AG04450 (cell line): Measurements from ENCODE around the gene INPP5J. TPM values are rescaled to one million over a fixed set of nuclear protein-coding genes. Genes with fewer than 3 reads are reported as not detected.

Experiments used
- CTCF ChIA-PET: fragments of 300-600, 350-600 bp; formaldehyde crosslinking; extraction: SDS; loops from one replicate; lab custom pipeline; 2022; ENCODE audit warnings: antibody characterized with exemption, inconsistent platforms; lab: Charles Lee
- POLR2A ChIA-PET: fragments of 350-600 bp; formaldehyde crosslinking; extraction: SDS; loops from one replicate; lab custom pipeline; 2021; ENCODE audit warnings: antibody characterized with exemption, inconsistent platforms; lab: Yijun Ruan, JAX
- DNase-seq: peaks from one replicate; pipeline ENCODE4 v3.0.0-alpha.2; 2011; ENCODE audit warnings: low read depth, low spot score
- H3K27ac ChIP-seq: one replicate; pipeline ENCODE4 v1.5.1; 2012; ENCODE audit warnings: low read depth, low read length, control low read depth
- H3K27me3 ChIP-seq: one replicate; pipeline ENCODE4 v1.6.0; 2012; ENCODE audit warnings: low read length; ENCODE audit not compliant: control insufficient read depth, insufficient read depth
- H3K4me3 ChIP-seq: 2 replicates; pipeline ENCODE4 v1.5.1; 2011; ENCODE audit warnings: mild to moderate bottlenecking, low read depth, low read length, control low read depth
- H3K9me3 ChIP-seq: 2 replicates; pipeline ENCODE4 v1.5.1; 2012; ENCODE audit warnings: low read length; ENCODE audit not compliant: control insufficient read depth, insufficient read depth
- polyA plus RNA-seq: library from polyadenylated mRNA; depleted of rRNA; stranded (reverse); fragments of >200 nt; gene quantifications from 2 replicates; pipeline ENCODE4 v1.2.3, GENCODE V29; 2011
- TF ChIP-seq, protein P1 (sequence below): IDR thresholded peaks from 2 replicates; pipeline ENCODE4 v1.5.1; 2011; ENCODE audit warnings: low read depth, low read length, control low read depth, inconsistent platforms

INPP5J gene
- polyA plus RNA-seq, 1 experiment, result 0.91 TPM

DNA sequence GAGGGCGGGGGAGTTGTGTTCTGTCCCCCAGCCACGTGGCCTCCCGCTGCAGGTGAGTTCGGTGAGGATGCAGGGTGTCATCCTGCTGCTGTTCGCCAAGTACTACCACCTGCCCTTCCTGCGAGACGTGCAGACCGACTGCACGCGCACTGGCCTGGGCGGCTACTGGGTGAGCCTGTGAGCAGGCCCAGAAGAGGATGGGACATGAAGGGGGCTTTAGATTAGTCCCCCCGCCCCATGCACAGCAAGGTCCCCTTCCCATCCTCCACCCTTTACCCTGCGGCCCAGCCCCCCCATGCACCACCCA lies 4.1 kb downstream of the INPP5J start:
- Histone ChIP-seq H3K27me3 (peaks cover 2% of the 10 kb centered on the region), H3K27ac (no peak overlapping the region), H3K9me3 (no peaks in the 10 kb centered on the region; the same call in 1 of the 2 replicates), H3K4me3 (no peak overlapping the region)
- CTCF ChIA-PET, result no interaction called here
- DNase-seq, result no peak
- TF ChIP-seq, protein P1, sequence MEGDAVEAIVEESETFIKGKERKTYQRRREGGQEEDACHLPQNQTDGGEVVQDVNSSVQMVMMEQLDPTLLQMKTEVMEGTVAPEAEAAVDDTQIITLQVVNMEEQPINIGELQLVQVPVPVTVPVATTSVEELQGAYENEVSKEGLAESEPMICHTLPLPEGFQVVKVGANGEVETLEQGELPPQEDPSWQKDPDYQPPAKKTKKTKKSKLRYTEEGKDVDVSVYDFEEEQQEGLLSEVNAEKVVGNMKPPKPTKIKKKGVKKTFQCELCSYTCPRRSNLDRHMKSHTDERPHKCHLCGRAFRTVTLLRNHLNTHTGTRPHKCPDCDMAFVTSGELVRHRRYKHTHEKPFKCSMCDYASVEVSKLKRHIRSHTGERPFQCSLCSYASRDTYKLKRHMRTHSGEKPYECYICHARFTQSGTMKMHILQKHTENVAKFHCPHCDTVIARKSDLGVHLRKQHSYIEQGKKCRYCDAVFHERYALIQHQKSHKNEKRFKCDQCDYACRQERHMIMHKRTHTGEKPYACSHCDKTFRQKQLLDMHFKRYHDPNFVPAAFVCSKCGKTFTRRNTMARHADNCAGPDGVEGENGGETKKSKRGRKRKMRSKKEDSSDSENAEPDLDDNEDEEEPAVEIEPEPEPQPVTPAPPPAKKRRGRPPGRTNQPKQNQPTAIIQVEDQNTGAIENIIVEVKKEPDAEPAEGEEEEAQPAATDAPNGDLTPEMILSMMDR, result no peak
- POLR2A ChIA-PET, result no interaction called here

DNA sequence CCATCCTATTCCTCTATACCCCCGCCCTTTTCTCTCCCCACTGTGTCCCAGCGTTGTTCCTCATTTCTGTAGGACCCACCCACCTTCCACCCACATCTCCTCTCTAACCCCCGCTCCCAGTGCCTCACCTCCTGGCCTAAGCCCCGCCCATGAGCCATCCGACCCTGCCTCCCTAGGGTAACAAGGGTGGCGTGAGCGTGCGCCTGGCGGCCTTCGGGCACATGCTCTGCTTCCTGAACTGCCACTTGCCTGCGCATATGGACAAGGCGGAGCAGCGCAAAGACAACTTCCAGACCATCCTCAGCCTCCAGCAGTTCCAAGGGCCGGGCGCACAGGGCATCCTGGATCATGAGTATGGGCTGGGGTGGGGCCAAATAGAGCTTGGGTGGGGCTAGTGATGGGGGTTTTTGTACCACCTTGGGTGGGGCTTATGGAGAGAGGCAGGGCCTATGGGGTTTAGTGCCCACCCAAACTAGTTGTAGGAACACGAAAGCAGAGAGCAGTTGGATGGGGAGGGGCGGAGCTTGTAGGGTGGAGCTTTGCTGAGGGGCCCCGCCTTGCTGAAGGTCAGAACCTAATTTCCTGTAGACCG lies 4.5 kb downstream of the INPP5J start:
- Histone ChIP-seq H3K9me3 (no peaks in the 10 kb centered on the region; the same call in 1 of the 2 replicates), H3K27me3 (peaks cover 2% of the 10 kb centered on the region), H3K27ac (no peak overlapping the region), H3K4me3 (no peak overlapping the region)
- TF ChIP-seq, protein P1, result no peak
- CTCF ChIA-PET, result interaction anchor here (0.7 to 1.3 kb wide), 3 partner anchors 20 to 105 kb away, joined by 3 to 5 read pairs (median 5); partner anchors contain the start of gene SELENOM
- no peak for DNase-seq
- POLR2A ChIA-PET, result no interaction called here

- H3K9me3 ChIP-seq, result no peaks in the 10 kb centered on the region; the same call in 1 of the 2 replicates
- TF ChIP-seq, protein P1, result no peak
- H3K27me3 ChIP-seq, result peaks cover 2% of the 10 kb centered on the region
- H3K4me3 ChIP-seq, result no peak overlapping the region
- ChIA-PET POLR2A (no interaction called here), CTCF (interaction anchor here (0.6 to 1.3 kb wide), 3 partner anchors 21 to 136 kb away, joined by 5 read pairs; partner anchors contain the start of gene SELENOM)
- no peak for DNase-seq
- H3K27ac ChIP-seq, result no peak overlapping the region
Observed at GRCh38 chr22:31128156-31128555, 5.4 kb downstream of the INPP5J start.

DNA sequence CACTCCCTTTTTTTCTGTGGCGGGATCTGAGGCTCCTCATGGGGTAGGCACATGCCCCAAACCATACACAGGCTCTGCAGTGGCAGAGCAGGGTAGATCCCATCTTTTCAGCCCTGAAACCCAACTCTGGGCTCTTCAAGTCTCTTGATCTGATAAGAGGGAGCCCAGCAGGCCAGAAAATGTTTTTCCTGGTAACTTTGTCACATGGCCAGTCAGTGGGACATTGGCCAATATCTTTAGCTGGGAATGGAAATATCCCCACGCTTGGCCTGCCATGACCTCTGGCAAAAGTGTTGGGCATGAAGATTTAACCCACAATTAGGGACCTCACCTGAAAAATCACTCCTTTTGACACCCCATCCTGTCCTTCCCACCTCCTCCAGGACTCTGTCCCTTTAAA lies 8.1 kb downstream of the INPP5J start:
- TF ChIP-seq, protein P1, result no peak
- H3K27me3 ChIP-seq, result no peaks in the 10 kb centered on the region
- H3K27ac ChIP-seq, result no peak overlapping the region
- POLR2A ChIA-PET, result no interaction called here
- H3K9me3 ChIP-seq, result no peaks in the 10 kb centered on the region; the same call in 1 of the 2 replicates
- no peak for DNase-seq
- H3K4me3 ChIP-seq, result no peak overlapping the region
- CTCF ChIA-PET, result interaction anchor here (2.2 kb wide), 1 partner anchor 24 kb away, joined by 4 read pairs; the partner anchor contains the start of gene SELENOM

DNA sequence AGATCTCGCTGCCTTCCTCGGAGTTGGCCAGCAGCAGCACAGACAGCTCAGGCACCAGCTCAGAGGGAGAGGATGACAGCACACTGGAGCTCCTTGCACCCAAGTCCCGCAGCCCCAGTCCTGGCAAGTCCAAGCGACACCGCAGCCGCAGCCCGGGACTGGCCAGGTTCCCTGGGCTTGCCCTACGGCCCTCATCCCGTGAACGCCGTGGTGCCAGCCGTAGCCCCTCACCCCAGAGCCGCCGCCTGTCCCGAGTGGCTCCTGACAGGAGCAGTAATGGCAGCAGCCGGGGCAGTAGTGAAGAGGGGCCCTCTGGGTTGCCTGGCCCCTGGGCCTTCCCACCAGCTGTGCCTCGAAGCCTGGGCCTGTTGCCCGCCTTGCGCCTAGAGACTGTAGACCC lies 11.1 kb downstream of the INPP5J start:
- TF ChIP-seq, protein P1, result no peak
- ChIA-PET CTCF (no interaction called here), POLR2A (no interaction called here)
- Histone ChIP-seq H3K9me3 (no peaks in the 10 kb centered on the region; the same call in 1 of the 2 replicates), H3K27ac (no peak overlapping the region), H3K27me3 (peaks cover 6% of the 10 kb centered on the region), H3K4me3 (no peak overlapping the region)
- no peak for DNase-seq
